Stomach (tissue), 9 donors: ENCODE results near the gene RBMS3. TPM values are rescaled to one million over a fixed set of nuclear protein-coding genes. Genes with fewer than 3 reads are reported as not detected.

Experiments used
- DNase-seq, 2 donors: peaks; one replicate each; pipeline versions ENCODE4 v3.0.0 to v3.0.0-alpha.2; 2013 to 2019
- H3K27ac ChIP-seq, 5 donors: fragments of 200-600 bp in 4 of 5; sonication (generic) in 4 of 5; one replicate each; pipeline ENCODE4 v1.5.1; 2013 to 2019; ENCODE audit warnings: mild to moderate bottlenecking in 1 of 5, moderate library complexity in 1 of 5
- H3K27me3 ChIP-seq, 3 donors: fragments of 200-600 bp; sonication (generic); one replicate each; pipeline ENCODE4 v1.5.1; 2017 to 2019; ENCODE audit warnings: mixed run types in 1 of 3
- H3K36me3 ChIP-seq, 4 donors: fragments of 200-600 bp; sonication (generic); 1 replicate in 3 of 4; 2 replicates in 1 of 4; pipeline ENCODE4 v1.5.1; 2016 to 2019
- H3K4me1 ChIP-seq, 4 donors: fragments of 200-600 bp; sonication (generic); one replicate each; pipeline ENCODE4 v1.5.1; 2016 to 2019
- H3K4me3 ChIP-seq, 4 donors: fragments of 200-600 bp; sonication (generic) in 3 of 4; one replicate each; pipeline ENCODE4 v1.5.1; 2016 to 2019; ENCODE audit warnings: mild to moderate bottlenecking in 1 of 4
- H3K9me3 ChIP-seq, 4 donors: fragments of 200-600 bp; sonication (generic); one replicate each; pipeline ENCODE4 v1.5.1; 2016 to 2019
- CTCF ChIP-seq, 7 experiments: fragments of 450-650 bp in 4 of 7; fragments of 200-600 bp in 3 of 7; sonication (generic) in 3 of 7; IDR thresholded peaks; one replicate each; pipeline ENCODE4 v1.5.1; 2016 to 2019; ENCODE audit warnings: antibody characterized with exemption in 7 of 7, control low read depth in 2 of 7, mild to moderate bottlenecking in 1 of 7
- EP300 ChIP-seq: sonication (generic); formaldehyde crosslinking; IDR thresholded peaks from one replicate; pipeline ENCODE4 v1.6.1; 2017; ENCODE audit warnings: antibody characterized with exemption
- POLR2A ChIP-seq, 4 donors: fragments of 450-650 bp; IDR thresholded peaks; one replicate each; pipeline ENCODE4 v1.6.1; 2016; ENCODE audit warnings: antibody characterized with exemption in 4 of 4, control low read depth in 2 of 4, mild to moderate bottlenecking in 1 of 4, moderate library complexity in 1 of 4
- POLR2AphosphoS5 ChIP-seq, 3 donors: sonication (generic); formaldehyde crosslinking; IDR thresholded peaks; one replicate each; pipeline ENCODE4 v1.6.1; 2016; ENCODE audit warnings: antibody characterized with exemption in 3 of 3
- WGBS, 5 donors: extraction: QIAGEN DNeasy Blood & Tissue Kit in 3 of 5; methylation state at CpG; one replicate each; pipeline versions ENCODE4 v1.1.5 to v1.1.7; 2013 to 2018; 5-methylcytosine and 5-hydroxymethylcytosine counted together
- intact Hi-C: fragments of 100-400 bp; cut with DNase I; formaldehyde crosslinking; loops from one replicate; pipeline ENCODE4 v1.15.1; 2023; ENCODE audit warnings: low total_unique reads
- polyA plus RNA-seq, 3 donors: library from polyadenylated mRNA; stranded (reverse); fragments of 200-250 nt; gene quantifications; one replicate each; pipeline ENCODE4 v1.2.3, GENCODE V29; 2013
- total RNA-seq, 5 donors: library from RNA; depleted of rRNA; stranded (reverse); fragments of >200 nt; gene quantifications; one replicate each; pipeline versions ENCODE4 v1.1.0 to v1.2.3, GENCODE V29; 2014 to 2016
- donor health status: healthy with polysubstance abuse.
- donor health status: Bipolar disorder and iron deficiency.
- donor health status: healthy.

Gene RBMS3
- total and polyA plus RNA-seq, 8 donors, result 2.0 to 103 (median 16.0) TPM

- WGBS, 5 donors, result 81 to 85% (median 84%) methylated on average over 9 of the region's 9 CpGs
- TF ChIP-seq POLR2AphosphoS5 (IDR thresholded peaks at IDR 0.05) (no peak), EP300 (no peak), POLR2A (IDR thresholded peaks at IDR 0.05) (no peak), CTCF (IDR thresholded peaks at IDR 0.05) (no peak)
- DNase-seq, result no peak
- Histone ChIP-seq H3K9me3 (peaks cover 0 to 3% (median 0%) of the 10 kb centered on the region in 4 donors), H3K27me3 (no peaks in the 10 kb centered on the region), H3K27ac (no peak overlapping the region), H3K4me1 (no peaks in the 10 kb centered on the region), H3K4me3 (no peak overlapping the region), H3K36me3 (no peaks in the 10 kb centered on the region)
- intact Hi-C loops, result no loop called here
Measured at GRCh38 chr3:29475305-29475840, 194.5 kb downstream of the RBMS3 start.

GRCh38 chr3:29475854-29476253 is 195.0 kb downstream of the RBMS3 start:
- DNase-seq, result no peak
- Histone ChIP-seq H3K4me3 (no peak overlapping the region), H3K27me3 (no peaks in the 10 kb centered on the region), H3K4me1 (no peaks in the 10 kb centered on the region), H3K27ac (no peak overlapping the region), H3K36me3 (no peaks in the 10 kb centered on the region), H3K9me3 (peaks cover 0 to 3% (median 0%) of the 10 kb centered on the region in 4 donors)
- TF ChIP-seq POLR2AphosphoS5 (IDR thresholded peaks at IDR 0.05) (no peak), POLR2A (IDR thresholded peaks at IDR 0.05) (no peak), CTCF (IDR thresholded peaks at IDR 0.05) (no peak), EP300 (no peak)
- intact Hi-C loops, result no loop called here

GRCh38 chr3:29478611-29479010 is 197.7 kb downstream of the RBMS3 start:
- Histone ChIP-seq H3K4me1 (no peaks in the 10 kb centered on the region), H3K27ac (no peak overlapping the region), H3K27me3 (no peaks in the 10 kb centered on the region), H3K36me3 (no peaks in the 10 kb centered on the region), H3K9me3 (peaks cover 0 to under 1% (median 0%) of the 10 kb centered on the region in 4 donors), H3K4me3 (no peak overlapping the region)
- intact Hi-C loops, result no loop called here
- TF ChIP-seq POLR2AphosphoS5 (IDR thresholded peaks at IDR 0.05) (no peak), POLR2A (IDR thresholded peaks at IDR 0.05) (no peak), CTCF (IDR thresholded peaks at IDR 0.05) (no peak), EP300 (no peak)
- no peak for DNase-seq
- WGBS, 5 donors, result 91 to 96% (median 92%) methylated on average over 3 of the region's 3 CpGs

GRCh38 chr3:29481249-29481648 is 200.4 kb downstream of the RBMS3 start:
- TF ChIP-seq POLR2AphosphoS5 (IDR thresholded peaks at IDR 0.05) (no peak), POLR2A (IDR thresholded peaks at IDR 0.05) (no peak), CTCF (IDR thresholded peaks at IDR 0.05) (no peak), EP300 (no peak)
- H3K36me3 ChIP-seq, result no peaks in the 10 kb centered on the region
- no peaks in the 10 kb centered on the region for H3K4me1 ChIP-seq
- no peak for DNase-seq
- no peak overlapping the region for H3K27ac ChIP-seq
- no peak overlapping the region for H3K4me3 ChIP-seq
- H3K27me3 ChIP-seq, result no peaks in the 10 kb centered on the region
- intact Hi-C loops, result no loop called here
- H3K9me3 ChIP-seq, result no peaks in the 10 kb centered on the region
- WGBS, 5 donors, result 60 to 98% (median 92%) methylated on average over 1 of the region's 1 CpG
